ENCODE results near the gene FTO.
"Not testable (repeated sequence)": the region's sequence is repeated elsewhere in the genome, so short reads cannot be mapped to it uniquely, and the experiment has no call there.

Gene FTO

GRCh38 chr16:53672461-53672860 is 31.5 kb upstream of the FTO start:
- Histone ChIP-seq H3K27ac (no peak overlapping the region), H3K4me3 (no peak overlapping the region)
- TF ChIP-seq CTCF (IDR thresholded peaks at IDR 0.05): no peak
- DNase-seq (ENCODE audit: low spot score): no peak

GRCh38 chr16:53673189-53673588 is 30.8 kb upstream of the FTO start:
- TF ChIP-seq CTCF (IDR thresholded peaks at IDR 0.05): no peak
- Histone ChIP-seq H3K27ac (no peak overlapping the region), H3K4me3 (no peak overlapping the region)
- no peak for DNase-seq (ENCODE audit: low spot score)

GRCh38 chr16:53678155-53678554 is 25.8 kb upstream of the FTO start:
- DNase-seq (ENCODE audit: low spot score): no peak
- H3K27ac ChIP-seq: no peak overlapping the region
- no peak for TF ChIP-seq CTCF (IDR thresholded peaks at IDR 0.05)

GRCh38 chr16:53678756-53679343 is 25.1 kb upstream of the FTO start:
- TF ChIP-seq CTCF (IDR thresholded peaks at IDR 0.05): no peak
- DNase-seq (ENCODE audit: low spot score): no peak

More at GRCh38 chr16:53678155-53678554, 25.8 kb upstream of the FTO start:
- H3K4me3 ChIP-seq: no peak overlapping the region

GRCh38 chr16:53680756-53681155 is 23.2 kb upstream of the FTO start:
- Histone ChIP-seq H3K4me3 (no peak overlapping the region), H3K27ac (no peak overlapping the region)
- no peak for DNase-seq (ENCODE audit: low spot score)
- TF ChIP-seq CTCF (IDR thresholded peaks at IDR 0.05): no peak

More at GRCh38 chr16:53678756-53679343, 25.1 kb upstream of the FTO start:
- no peak overlapping the region for H3K27ac ChIP-seq
- H3K4me3 ChIP-seq: no peak overlapping the region

GRCh38 chr16:53681354-53681753 is 22.6 kb upstream of the FTO start:
- Histone ChIP-seq H3K4me3 (no peak overlapping the region), H3K27ac (no peak overlapping the region)
- no peak for DNase-seq (ENCODE audit: low spot score)
- no peak for TF ChIP-seq CTCF (IDR thresholded peaks at IDR 0.05)

- not testable (repeated sequence) for DNase-seq (ENCODE audit: low spot score)
Measured at GRCh38 chr16:53685334-53685733, 18.6 kb upstream of the FTO start.

More at GRCh38 chr16:53685334-53685733, 18.6 kb upstream of the FTO start:
- not testable (repeated sequence) for H3K27ac ChIP-seq, H3K4me3 ChIP-seq
